ENCODE data around the gene CFAP251.
"Not testable (repeated sequence)": the region's sequence is repeated elsewhere in the genome, so short reads cannot be mapped to it uniquely, and the experiment has no call there.

Gene CFAP251

GRCh38 chr12:121905746-121906145 lies 12.6 kb upstream of the CFAP251 start:
- no peak for DNase-seq

GRCh38 chr12:121908702-121909101 lies 9.7 kb upstream of the CFAP251 start:
- no peak for DNase-seq

GRCh38 chr12:121911824-121912585 lies 6.4 kb upstream of the CFAP251 start:
- no peak for DNase-seq

- DNase-seq: no peak
These were observed 2.5 kb upstream of the CFAP251 start for GRCh38 chr12:121915841-121916321.

- DNase-seq: no peak
These were observed 1.7 kb upstream of the CFAP251 start for GRCh38 chr12:121916719-121917118.

- peak; percentile 12 for DNase-seq
These were observed 267 bp downstream of the CFAP251 start for GRCh38 chr12:121918679-121919038.

- no peak for DNase-seq
These were observed 2.7 kb downstream of the CFAP251 start for GRCh38 chr12:121921066-121921465.

- no peak for DNase-seq
These were observed 6.9 kb downstream of the CFAP251 start for GRCh38 chr12:121925358-121925695.

GRCh38 chr12:121926874-121927706 lies 8.7 kb downstream of the CFAP251 start:
- DNase-seq: no peak

GRCh38 chr12:121927813-121928212 lies 9.4 kb downstream of the CFAP251 start:
- DNase-seq: no peak

- not testable (repeated sequence) for DNase-seq
These were observed 11.2 kb downstream of the CFAP251 start for GRCh38 chr12:121929545-121929944.

GRCh38 chr12:121930862-121931261 lies 12.5 kb downstream of the CFAP251 start:
- DNase-seq: no peak

- no peak for DNase-seq
These were observed 13.8 kb downstream of the CFAP251 start for GRCh38 chr12:121932176-121932536.

GRCh38 chr12:121932914-121933521 lies 14.6 kb downstream of the CFAP251 start:
- DNase-seq: no peak

GRCh38 chr12:121933522-121934308 lies 15.3 kb downstream of the CFAP251 start:
- DNase-seq: no peak

GRCh38 chr12:121934309-121934664 lies 15.9 kb downstream of the CFAP251 start:
- DNase-seq: no peak

- no peak for DNase-seq
These were observed 19.3 kb downstream of the CFAP251 start for GRCh38 chr12:121937654-121938053.

- DNase-seq: no peak
These were observed 20.8 kb downstream of the CFAP251 start for GRCh38 chr12:121939186-121939585.

- no peak for DNase-seq
These were observed 21.8 kb downstream of the CFAP251 start for GRCh38 chr12:121939992-121940766.

GRCh38 chr12:121942145-121942718 lies 23.8 kb downstream of the CFAP251 start:
- DNase-seq: no peak

GRCh38 chr12:121943926-121944325 lies 25.5 kb downstream of the CFAP251 start:
- no peak for DNase-seq

Data from effector CD4-positive, alpha-beta T cell (primary cell).